ENCODE results near the gene DCX. TPM values are rescaled to one million over a fixed set of nuclear protein-coding genes. Genes with fewer than 3 reads are reported as not detected.

The DCX gene
- total and polyA plus RNA-seq, 2 experiments from 2014 or later, result 0.66 to 3.0 TPM

GRCh38 chrX:111407948-111408347 is 4.0 kb downstream of the DCX start (continued):
- TF ChIP-seq, protein P1, sequence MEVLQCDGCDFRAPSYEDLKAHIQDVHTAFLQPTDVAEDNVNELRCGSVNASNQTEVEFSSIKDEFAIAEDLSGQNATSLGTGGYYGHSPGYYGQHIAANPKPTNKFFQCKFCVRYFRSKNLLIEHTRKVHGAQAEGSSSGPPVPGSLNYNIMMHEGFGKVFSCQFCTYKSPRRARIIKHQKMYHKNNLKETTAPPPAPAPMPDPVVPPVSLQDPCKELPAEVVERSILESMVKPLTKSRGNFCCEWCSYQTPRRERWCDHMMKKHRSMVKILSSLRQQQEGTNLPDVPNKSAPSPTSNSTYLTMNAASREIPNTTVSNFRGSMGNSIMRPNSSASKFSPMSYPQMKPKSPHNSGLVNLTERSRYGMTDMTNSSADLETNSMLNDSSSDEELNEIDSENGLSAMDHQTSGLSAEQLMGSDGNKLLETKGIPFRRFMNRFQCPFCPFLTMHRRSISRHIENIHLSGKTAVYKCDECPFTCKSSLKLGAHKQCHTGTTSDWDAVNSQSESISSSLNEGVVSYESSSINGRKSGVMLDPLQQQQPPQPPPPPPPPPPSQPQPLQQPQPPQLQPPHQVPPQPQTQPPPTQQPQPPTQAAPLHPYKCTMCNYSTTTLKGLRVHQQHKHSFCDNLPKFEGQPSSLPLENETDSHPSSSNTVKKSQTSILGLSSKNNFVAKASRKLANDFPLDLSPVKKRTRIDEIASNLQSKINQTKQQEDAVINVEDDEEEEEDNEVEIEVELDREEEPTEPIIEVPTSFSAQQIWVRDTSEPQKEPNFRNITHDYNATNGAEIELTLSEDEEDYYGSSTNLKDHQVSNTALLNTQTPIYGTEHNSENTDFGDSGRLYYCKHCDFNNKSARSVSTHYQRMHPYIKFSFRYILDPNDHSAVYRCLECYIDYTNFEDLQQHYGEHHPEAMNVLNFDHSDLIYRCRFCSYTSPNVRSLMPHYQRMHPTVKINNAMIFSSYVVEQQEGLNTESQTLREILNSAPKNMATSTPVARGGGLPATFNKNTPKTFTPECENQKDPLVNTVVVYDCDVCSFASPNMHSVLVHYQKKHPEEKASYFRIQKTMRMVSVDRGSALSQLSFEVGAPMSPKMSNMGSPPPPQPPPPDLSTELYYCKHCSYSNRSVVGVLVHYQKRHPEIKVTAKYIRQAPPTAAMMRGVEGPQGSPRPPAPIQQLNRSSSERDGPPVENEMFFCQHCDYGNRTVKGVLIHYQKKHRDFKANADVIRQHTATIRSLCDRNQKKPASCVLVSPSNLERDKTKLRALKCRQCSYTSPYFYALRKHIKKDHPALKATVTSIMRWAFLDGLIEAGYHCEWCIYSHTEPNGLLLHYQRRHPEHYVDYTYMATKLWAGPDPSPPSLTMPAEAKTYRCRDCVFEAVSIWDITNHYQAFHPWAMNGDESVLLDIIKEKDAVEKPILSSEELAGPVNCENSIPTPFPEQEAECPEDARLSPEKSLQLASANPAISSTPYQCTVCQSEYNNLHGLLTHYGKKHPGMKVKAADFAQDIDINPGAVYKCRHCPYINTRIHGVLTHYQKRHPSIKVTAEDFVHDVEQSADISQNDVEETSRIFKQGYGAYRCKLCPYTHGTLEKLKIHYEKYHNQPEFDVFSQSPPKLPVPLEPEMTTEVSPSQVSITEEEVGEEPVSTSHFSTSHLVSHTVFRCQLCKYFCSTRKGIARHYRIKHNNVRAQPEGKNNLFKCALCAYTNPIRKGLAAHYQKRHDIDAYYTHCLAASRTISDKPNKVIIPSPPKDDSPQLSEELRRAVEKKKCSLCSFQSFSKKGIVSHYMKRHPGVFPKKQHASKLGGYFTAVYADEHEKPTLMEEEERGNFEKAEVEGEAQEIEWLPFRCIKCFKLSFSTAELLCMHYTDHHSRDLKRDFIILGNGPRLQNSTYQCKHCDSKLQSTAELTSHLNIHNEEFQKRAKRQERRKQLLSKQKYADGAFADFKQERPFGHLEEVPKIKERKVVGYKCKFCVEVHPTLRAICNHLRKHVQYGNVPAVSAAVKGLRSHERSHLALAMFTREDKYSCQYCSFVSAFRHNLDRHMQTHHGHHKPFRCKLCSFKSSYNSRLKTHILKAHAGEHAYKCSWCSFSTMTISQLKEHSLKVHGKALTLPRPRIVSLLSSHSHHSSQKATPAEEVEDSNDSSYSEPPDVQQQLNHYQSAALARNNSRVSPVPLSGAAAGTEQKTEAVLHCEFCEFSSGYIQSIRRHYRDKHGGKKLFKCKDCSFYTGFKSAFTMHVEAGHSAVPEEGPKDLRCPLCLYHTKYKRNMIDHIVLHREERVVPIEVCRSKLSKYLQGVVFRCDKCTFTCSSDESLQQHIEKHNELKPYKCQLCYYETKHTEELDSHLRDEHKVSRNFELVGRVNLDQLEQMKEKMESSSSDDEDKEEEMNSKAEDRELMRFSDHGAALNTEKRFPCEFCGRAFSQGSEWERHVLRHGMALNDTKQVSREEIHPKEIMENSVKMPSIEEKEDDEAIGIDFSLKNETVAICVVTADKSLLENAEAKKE (CRISPR knock-in tag; IDR thresholded peaks at IDR 0.05), result no peak

DNA sequence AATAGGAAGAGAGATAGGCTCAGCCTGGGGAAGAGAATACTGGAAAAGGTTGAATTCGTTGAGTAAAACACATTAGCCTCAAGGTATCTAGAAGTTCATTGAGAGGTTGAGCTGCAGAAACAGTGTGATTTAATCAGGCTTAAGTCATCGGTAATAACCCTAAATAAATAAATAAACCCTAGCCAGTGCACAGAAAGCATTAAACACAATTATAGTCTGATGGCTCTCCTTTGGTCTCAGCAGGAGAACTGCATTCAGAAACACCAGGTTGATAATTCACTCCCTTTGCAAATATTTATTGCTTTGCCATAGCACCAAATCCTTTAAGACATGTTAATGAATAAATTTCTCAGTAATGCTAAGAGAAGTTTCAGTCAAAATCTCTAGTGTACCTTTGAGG is 9.6 kb downstream of the DCX start:
- no peak for ATAC-seq
- H3F3A ChIP-seq (replicated peaks; ENCODE audit: low read depth), result no peaks in the 10 kb centered on the region
- no peak for DNase-seq (ENCODE audit: low spot score)
- TF ChIP-seq STAT1 (IDR thresholded peaks at IDR 0.05; ENCODE audit: unreplicated experiment), result no peak
- TF ChIP-seq EZH2phosphoT487 (IDR thresholded peaks at IDR 0.05; ENCODE audit: unreplicated experiment), result no peak
- no peak for TF ChIP-seq CREB1 (CRISPR knock-in tag; IDR thresholded peaks at IDR 0.05; ENCODE audit: low read depth)
- TF ChIP-seq JUNB (IDR thresholded peaks at IDR 0.05; ENCODE audit: unreplicated experiment), result no peak
- no peak for TF ChIP-seq NANOG (IDR thresholded peaks at IDR 0.05; ENCODE audit: borderline replicate concordance)
- H3K27me3 Mint-ChIP-seq (ENCODE audit: insufficient read depth, low read depth, poor library complexity), result no peaks in the 10 kb centered on the region
- H2AFZ ChIP-seq, result no peak overlapping the region
- no peak overlapping the region for H3K4me3 ChIP-seq
- H3K4me2 ChIP-seq, result no peak overlapping the region
- H3K79me2 ChIP-seq (replicated peaks; ENCODE audit: insufficient read depth), result no peaks in the 10 kb centered on the region
- no peaks in the 10 kb centered on the region for H3K36me3 Mint-ChIP-seq (ENCODE audit: low read depth)
- H3K27me3 ChIP-seq (ENCODE audit: insufficient read depth), result no peaks in the 10 kb centered on the region
- no peaks in the 10 kb centered on the region for H3K36me3 ChIP-seq (ENCODE audit: insufficient read depth)
- H3K9me3 Mint-ChIP-seq, result no peaks in the 10 kb centered on the region
- H3K4me1 ChIP-seq (ENCODE audit: insufficient read depth), result no peaks in the 10 kb centered on the region
- no peaks in the 10 kb centered on the region for H3K9me2 ChIP-seq (ENCODE audit: insufficient read depth)
- H4K20me1 ChIP-seq (replicated peaks; ENCODE audit: insufficient read depth), result no peaks in the 10 kb centered on the region
- peaks cover 2% of the 10 kb centered on the region; the same call in 1 of the 3 replicates for H3K4me1 Mint-ChIP-seq
- H3K4me3 Mint-ChIP-seq, result no peak overlapping the region
- no peak overlapping the region for H3K27ac ChIP-seq (ENCODE audit: low read depth)
- no peak overlapping the region for H3K27ac Mint-ChIP-seq

All from GM23338 (cell line).